22Rv1 (cell line): ENCODE data around the gene EHMT2.

ENCODE experiments used
- ZFX ChIP-seq: fragments of 450-650 bp; IDR thresholded peaks from 2 replicates; pipeline ENCODE4 v1.6.1; 2017; ENCODE audit warnings: antibody characterized with exemption, borderline replicate concordance
- TF ChIP-seq, protein P1 (sequence below): fragments of 450-650 bp; IDR thresholded peaks from 2 replicates; pipeline ENCODE4 v1.5.1; 2017; ENCODE audit warnings: mild to moderate bottlenecking

DNA sequence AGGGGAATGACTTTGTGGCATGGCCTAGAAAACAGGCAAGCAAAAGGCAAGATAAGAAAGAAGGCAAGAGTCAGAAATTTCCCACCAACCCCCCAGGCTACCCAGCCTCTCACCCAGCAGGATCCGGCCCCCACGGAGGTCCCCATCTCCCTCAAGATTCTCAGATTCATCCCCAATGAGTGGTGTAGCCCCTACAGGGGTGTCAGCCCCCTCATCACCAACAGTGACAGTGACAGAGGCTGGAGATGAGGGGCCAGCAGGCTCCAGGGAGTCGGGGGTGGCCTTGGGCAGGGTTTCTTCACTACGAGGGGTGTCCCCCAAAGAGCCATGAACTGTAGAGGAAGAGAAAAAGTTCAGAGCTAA is 1.0 kb downstream of the EHMT2 start:
- TF ChIP-seq, protein P1, sequence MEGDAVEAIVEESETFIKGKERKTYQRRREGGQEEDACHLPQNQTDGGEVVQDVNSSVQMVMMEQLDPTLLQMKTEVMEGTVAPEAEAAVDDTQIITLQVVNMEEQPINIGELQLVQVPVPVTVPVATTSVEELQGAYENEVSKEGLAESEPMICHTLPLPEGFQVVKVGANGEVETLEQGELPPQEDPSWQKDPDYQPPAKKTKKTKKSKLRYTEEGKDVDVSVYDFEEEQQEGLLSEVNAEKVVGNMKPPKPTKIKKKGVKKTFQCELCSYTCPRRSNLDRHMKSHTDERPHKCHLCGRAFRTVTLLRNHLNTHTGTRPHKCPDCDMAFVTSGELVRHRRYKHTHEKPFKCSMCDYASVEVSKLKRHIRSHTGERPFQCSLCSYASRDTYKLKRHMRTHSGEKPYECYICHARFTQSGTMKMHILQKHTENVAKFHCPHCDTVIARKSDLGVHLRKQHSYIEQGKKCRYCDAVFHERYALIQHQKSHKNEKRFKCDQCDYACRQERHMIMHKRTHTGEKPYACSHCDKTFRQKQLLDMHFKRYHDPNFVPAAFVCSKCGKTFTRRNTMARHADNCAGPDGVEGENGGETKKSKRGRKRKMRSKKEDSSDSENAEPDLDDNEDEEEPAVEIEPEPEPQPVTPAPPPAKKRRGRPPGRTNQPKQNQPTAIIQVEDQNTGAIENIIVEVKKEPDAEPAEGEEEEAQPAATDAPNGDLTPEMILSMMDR: no peak
- no peak for TF ChIP-seq ZFX
